ENCODE measurements around the gene BICD1.

The BICD1 gene

DNA sequence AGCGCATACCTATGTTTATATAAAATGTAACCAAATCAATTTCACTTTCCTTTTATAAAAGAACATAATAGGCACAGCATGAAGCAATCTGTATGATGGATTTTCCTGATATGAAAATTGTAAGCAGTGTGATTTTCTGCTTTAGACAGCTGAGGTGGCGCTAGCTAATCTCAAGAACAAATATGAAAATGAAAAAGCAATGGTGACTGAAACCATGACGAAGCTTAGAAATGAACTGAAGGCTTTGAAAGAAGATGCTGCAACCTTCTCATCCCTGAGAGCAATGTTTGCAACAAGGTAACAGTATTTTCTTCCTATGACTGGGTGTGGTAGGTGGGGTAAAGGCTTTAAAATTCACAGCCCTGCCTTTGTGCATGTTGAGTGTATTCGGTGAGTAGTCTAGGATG lies 227.7 kb downstream of the BICD1 start:
- DNase-seq = no peak

DNA sequence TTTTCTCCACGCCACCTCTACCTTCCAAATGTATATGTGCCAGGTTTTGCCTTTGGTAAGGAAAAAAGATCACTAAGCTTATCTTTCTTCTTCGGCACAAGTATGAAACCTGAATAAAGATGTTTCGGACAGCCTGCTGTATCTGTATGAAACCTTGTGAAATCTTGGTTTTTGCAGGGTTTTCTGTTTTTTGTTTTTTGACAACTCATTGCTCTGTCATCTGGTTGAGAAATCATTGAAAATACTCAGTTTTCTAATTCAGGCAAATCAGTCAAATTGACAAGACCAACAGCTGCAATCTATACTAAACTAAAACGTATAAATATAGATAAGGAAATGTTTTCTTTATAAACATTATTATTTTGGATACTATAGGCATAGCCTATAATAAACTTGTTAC lies 229.6 kb downstream of the BICD1 start:
- no peak for DNase-seq

DNA sequence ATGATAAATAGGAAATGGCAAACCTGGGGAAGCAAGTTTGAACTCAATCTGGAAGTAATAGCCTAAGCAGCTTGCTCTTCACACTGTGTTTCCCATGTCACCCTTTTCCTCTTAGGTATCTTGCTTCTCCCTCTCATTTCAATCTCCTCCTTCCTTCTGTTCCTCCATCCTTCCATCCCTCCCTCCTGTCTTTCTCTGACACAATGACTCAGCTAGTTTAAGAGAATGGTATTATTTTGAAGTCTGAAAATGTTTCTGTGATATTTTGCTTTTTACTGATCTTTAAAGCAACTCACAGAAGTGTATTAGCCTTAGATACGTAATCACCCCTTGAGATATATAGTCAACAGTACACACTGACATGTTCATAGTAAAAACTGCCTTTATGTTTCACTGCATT lies 236.8 kb downstream of the BICD1 start:
- no peak for DNase-seq

DNA sequence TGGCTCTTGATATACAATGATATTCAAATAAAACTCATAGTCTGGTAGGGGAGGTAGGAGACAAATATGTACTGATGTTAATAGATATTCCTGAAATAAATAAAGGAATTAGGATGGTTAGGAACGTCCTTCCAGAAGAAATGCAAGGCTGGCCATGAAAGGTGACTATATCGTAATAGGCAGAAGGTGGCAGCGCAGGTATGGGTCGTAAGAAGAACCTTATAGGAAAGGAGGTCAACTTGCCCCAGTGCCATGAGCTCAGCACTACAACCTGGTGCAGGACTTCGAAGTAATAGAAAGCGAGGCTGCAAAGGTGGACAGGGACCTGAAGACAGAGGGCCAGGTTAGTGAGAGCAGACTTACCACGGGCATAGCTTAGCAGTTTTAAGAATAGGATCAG lies 237.4 kb downstream of the BICD1 start:
- DNase-seq = no peak

DNA sequence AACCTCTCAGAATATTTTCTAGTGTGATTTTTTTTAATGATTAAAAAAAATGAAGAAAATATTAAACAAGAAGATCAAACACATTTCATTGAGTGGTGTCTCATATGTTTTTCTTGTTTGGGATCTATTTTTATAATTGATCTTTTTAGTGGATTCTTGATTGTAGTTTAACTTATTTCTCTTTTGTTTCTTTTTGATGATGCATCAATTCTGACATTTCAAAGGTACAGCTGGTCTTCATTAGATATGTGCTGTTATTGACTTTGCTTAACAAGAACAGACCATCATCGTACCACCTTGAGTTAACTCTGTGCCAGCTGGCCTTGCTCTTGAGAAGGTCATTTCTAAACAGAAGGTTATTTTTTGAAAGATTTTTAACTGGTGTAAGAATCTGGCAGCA lies 246.9 kb downstream of the BICD1 start:
- no peak for DNase-seq

DNA sequence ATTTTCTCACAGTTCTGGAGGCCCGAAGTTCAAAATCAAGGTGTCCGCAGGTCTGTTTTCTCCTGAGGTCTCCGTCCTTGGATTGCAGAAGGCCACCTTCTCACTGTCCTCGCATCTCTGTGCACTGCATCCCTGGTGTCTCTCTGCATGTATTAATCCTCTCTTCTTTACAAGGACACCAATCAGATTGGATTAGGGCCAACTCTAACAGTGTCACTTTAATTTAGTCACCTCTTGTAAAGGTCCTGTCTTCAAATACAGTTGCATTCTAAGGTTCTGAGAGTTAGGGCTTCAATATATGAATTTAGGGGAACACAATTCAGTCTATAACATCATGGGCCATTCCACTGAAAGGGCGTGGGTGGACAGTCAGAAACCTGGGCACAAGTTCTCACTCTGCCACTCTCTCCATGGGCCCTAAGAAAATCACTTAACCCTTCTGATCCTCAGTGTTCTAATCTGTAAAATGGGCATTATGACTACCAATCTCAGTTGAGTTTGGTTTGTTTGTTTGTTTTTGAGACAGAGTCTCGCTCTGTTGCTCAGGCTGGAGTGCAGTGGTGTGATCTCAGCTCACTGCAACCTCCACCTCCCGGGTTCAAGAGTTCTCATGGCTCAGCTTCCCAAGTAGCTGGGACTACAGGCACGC lies 251.1 kb downstream of the BICD1 start:
- DNase-seq = no peak

DNA sequence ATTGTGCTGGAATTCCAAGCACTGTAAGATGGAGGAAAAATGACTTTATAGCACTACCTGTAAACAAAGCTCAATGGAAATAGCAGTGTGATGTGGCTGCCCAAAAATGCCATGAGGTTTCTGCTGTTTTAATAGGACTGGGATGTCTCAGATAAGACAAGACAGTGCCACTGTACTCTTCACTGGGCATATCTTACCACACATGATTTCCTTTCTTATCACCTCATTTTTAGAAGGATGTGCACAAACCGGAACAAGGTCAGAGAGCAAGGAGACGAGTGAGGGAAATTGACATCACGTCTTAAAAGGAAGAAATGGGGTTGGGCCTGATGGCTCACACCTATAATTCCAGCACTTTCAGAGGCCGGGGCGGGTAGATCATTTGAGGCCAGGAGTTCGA lies 254.3 kb downstream of the BICD1 start:
- no peak for DNase-seq

DNA sequence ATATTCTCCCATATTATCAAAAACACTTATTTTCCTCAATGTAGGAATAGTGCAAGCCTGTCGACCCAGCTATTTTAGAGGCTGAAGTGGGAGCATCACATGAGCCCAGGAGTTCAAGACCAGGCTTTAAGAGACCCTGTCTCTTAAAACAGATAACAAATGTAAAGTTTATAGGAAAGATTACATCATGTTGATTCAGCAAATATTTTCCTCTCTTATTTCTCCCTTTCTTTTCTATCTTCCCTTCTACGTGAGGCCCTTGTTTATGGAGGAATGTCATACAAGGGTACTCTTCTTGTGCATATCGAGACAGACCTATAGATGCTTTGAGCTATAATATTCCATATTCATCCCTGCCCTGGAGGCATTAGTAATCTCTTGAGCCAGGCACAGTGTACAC lies 256.2 kb downstream of the BICD1 start:
- no peak for DNase-seq

DNA sequence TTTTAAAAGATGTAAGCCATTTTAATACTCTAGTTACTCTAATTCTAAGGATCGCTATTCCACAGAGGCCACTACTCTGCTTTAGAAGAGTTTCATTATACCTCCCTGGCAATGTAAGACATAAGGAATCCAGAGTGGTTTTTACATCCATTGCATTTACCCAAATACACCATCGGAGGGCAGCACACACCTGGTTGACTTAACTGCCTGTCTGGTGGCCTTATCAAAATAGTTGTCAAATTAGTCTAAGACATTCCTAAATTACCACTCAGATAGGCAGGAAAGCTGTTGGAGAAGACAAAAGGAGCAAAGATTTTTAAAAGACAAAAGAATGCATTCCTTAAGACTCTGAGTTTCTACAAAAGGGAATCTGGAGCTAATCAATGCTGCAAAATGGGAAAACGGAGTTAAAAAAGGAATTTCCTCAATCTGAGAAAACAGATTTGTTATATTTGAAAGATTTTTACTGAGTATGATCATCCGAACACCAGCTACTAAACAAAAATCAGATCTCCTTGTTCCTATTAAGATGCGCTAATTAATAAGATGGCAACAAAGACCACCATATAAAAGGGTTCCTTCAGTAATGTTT lies 258.9 kb downstream of the BICD1 start:
- DNase-seq = peak in 31 of 56 donors; percentile 0 to 73 (median 10)

DNA sequence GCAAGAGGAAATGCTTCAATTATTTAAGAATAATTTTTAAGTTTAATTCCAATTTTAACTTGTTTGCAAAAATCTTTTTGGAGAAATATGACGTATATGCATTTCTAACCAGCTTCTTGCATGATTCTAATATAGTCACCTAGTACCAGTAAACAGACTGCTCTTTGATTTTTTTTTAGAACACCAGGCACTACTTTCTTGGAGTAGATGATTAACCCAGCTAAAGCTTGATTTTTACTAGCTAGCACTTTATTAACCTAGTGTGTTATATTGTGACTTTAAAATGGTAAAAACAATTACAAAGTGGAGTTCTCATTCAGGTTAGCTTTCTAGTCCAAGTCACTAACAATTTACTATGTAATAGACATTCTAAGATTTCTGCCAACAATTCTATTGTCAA lies 260.1 kb downstream of the BICD1 start:
- no peak for DNase-seq

DNA sequence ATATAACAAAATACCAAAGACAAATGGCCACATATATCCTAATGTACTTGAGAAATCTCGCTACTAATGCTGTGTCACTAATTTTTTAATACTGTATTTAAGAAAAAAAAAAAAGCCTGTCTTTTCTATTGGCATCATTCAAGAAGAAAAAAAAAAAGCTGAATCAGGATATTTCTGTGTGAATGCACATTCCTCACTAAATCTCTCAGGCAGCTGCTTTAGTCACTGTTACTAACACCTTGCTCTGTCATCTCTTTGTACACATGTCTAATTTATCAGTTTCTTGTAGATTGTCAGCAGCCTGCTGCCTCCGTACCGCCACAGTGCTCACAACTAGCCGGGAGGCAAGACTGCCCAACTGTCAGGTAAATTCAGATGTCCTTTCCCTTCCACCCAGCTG lies 260.7 kb downstream of the BICD1 start:
- DNase-seq = no peak

DNA sequence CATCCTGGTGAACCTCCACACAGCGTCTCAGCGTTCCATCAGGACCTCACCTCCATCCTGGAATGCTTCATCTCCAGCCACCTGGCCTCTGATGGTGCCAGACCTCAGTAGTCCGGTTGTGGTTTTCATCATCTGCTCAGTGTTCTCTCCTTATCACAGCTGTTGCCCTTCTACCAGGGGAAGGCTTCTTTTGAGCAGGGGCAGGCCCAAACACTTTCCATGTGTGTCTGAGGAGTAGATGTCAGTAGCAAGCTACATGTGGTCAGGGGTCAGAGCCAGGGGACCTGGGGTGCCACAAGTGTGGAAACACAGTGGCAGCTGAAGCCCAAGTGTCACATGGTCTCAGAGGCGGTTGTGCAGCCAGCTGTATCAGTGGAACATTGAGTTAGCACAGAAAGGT lies 262.6 kb downstream of the BICD1 start:
- DNase-seq = no peak

DNA sequence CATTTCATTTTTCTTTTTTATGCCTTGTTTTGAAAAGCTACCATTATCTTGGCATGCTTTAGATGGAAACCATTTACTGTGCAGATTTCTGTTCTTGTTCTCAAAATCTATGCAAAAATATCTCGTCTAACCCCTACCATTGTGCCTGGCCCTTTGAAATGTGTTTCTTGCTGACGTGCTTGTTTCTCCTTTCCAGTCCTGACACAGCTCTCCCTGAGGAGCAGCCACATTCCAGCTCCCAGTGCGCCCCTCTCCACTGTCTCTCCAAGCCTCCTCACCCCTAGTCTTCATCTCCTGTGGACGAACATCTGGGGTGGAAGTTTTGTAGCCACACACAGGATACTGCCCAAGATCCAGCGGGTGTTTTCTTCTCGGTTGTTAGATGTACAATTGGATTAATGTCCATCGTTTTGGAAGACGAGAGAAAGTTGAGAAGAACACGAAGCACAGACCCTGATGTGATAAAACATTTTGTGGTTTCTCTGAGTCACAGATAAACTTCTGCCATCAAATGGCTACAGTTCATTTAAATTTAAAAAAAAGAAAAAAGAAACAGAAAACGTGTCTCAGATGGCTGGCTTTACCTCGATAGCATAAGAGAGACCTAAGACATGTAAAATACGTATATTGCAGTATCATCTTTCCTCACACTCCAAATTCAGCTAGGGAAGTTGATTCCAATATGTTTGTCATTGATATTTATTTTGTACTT lies 270.9 kb downstream of the BICD1 start:
- no peak for DNase-seq

DNA sequence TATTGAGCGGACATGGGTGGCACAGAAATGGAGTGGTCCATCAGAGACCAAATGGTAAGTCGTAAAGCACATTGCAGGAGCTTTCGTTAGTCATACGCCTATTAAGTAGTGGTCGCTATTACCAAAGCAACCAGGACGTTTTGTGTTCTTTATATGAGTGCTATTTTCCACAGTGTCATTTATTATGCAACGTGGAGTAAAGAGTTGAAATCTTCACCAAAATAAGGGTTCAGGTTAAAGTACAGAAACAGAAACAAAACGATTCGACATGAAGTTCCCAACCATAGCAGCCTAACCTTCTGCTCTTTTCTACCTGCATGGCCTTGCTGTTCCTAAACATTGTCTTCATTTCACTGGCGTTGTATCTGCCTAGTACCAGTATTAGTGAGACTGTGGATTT lies 272.6 kb downstream of the BICD1 start:
- DNase-seq = no peak

DNA sequence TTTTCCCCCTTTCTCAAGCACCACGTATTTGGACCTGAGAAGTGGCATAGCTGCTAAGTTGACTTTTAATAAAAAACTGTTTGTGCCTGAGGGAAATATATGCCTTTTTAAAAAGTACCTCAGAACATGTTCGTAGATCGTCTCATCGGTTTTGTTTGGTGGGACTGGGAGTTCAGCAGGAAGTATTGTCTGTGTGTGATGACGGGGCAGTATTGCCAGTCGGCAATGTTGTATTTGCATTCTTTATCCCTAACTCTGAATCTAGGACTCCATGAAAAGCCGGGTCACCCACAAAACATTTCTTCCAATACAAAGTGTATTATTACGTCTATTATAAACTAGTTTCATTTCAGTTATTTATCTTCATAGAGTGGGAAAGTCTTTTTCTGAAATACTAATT lies 273.0 kb downstream of the BICD1 start:
- DNase-seq = no peak

DNA sequence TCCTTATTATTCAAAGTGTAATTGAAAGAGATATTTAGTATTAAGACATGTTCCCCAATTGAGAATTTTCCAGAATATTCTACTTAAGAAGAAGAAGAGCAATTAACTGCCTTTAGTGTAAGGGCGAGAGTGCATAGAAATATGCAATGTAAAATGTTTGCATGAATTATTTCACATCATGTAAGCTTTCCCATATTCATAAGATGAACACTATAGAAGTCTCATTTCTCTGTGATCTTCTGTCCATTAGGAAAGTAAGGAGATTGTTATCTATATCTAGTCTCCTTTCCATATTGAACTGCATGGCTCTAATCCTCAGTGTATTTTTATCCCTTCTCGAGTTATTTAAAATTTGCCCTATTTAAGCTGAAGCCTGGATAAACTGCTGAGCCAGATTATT lies 275.6 kb downstream of the BICD1 start:
- no peak for DNase-seq

DNA sequence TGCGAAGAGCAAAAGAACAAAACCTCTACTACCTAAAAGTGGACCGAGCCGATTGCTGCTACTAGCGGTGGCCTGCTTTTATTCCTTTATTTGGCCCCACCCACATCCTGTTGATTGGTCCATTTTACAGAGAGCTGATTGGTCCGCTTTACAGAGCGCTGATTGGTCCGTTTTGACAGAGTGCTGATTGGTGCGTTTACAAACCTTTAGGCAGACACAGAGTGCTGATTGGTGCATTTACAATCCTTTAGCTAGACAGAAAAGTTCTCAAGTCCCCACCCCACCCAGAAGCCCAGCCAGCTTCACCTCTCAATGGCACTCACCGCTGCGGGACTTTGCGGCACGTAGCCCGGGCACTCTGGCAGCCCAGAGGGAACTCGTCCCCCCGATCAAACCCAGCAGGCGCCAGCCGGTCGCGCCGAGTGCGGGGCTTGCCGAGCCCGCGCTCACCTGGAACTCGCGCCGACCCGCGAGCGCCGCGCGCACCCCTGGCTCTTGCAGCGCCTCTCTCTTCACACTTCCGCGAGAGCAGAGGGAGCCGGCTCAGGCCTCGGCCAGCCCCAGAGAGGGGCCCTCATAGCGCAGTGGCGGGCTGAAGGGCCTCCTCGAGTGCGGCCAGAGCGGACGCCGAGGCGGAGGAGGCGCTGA lies 284.0 kb downstream of the BICD1 start:
- peak in 1 of 56 donors; percentile 3 for DNase-seq

DNA sequence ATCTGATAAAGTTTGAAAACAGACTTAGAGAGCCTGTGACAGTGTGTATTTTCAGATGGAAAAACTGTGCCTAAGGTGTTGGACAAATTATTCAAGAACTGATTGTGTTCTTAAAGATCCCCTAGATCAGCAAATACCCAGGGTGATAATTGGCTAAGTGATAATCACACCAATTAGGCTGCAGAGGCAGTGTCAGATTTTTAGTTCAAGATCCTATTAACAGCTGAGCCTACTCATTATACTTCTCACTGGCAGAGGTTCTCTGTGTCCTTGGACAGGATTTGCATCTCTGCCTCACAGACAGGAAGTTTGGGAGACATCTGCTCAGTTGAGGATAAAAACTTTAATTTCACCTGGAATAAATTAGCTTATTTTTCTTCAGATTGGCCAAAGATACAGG lies 288.4 kb downstream of the BICD1 start:
- DNase-seq = no peak

DNA sequence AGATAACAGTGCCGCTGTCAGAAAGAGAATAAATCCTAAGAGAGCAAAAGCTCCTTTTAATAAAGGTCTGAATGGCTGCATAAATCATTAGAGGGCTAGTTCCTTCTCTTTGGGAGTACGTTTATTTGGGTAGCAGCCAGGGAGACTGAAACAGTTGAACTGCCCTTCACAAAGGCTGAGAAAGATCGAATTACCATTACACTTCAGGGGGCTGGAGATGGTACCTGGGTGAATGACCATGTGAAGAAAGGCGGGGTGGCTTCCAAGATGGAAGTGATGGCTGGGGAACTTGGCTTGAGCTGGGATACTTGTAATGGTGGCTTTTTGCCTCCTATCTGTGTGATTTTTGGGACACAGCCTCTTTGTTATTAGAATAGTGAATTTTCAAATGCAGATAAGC lies 291.0 kb downstream of the BICD1 start:
- no peak for DNase-seq

DNA sequence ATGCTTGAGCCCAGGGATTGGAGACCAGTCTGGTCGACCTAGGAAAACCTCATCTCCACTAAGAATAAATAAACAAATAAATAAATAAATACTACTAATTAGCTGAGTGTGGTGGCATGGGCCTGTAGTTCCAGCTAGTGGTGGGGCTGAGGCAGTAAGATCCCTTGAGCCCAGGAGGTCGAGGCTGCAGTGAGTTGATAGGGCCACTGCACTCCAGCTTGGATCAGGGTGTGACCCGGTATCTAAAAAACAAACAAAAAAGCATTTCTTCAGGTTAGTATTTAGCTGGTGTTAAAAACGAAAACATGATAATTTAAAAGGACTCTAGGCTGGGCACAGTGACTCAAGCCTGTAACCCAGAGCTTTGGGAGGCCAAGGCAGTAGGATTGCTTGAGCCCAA lies 291.5 kb downstream of the BICD1 start:
- DNase-seq = no peak

DNA sequence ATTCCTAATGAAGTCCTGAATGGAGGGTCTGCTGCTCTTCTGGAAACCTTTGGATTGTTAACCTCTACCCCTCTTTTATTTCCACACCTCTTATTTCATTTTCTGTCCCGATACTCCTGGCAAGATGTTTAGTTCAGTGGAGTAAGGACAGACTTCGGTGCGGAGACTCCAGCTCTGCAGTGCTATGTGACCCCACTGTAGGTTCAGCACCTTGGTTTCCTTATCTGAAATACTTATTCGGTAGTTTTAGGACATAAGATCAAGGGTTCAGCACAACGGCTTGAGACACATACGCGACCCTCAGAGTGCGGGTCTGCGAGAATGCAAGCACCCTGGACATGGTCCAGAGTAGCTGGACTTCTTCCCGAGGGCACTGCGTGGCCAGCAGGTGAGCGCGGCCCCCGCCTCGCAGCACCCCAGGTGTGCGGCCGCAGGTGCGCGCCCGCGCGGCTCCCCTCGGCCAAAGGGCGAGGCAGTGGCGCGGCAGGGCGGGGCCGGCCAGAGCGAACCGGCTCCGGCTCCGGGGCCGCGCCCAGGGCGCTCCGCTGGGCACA lies 292.2 kb downstream of the BICD1 start:
- DNase-seq = no peak

Measured in nucleus accumbens (tissue), 56 donors.